Hematopoietic multipotent progenitor cell treated with erythropoietin and hydrocortisone succinate and interleukin-3 and kit ligand, for 6 days (in vitro differentiated cells): Measurements from ENCODE around the gene NR2F2.
A peak's percentile ranks its signal among the peaks of the same experiment; 100 is the strongest.

Experiments used
- DNase-seq: peaks from one replicate; pipeline ENCODE4 v3.0.0-alpha.2; 2015

NR2F2 gene

DNA sequence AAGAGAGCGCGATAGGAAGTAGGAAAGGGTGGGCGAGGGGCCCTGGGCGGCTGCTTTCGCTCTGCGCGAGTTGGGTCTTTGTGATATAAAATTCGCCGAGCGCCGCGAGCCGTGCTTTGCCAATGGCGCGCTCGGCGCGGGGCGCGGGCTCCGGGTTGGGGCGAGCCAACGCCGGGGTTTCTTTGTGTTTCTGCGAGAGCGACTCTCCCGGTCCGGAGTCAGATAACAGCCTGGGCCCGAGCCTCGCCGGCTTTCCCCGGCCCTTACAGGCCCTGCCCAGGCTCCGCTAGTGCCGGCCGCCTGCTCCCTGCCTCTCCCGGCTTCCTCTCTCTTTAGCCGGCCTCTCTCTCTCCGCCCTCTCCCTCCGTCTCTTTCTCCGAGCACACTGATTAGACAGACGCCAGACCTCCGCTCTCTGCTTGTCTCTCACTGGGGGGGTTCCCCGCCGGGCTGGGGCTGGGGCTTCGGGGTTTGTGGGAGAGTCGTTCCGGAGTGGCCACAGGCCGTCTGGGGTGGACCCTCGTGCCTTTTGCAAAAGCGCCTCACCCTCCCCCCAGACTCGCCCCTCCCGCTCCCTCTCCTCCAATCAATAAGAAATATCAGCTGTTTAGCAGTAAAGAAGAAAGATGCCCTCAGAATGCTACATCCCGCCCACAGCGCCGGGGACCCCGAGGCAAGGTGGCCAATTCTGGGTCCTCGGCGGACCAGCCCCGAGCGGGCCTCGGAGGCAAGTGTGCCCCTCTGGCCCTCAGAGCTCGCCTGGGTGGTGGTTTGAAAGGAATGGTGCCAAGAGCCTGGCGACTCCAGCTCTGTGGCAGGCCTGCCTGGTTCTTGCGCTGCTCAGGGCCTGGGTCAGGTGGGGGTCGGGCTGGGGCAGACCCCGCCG lies 2.9 kb downstream of the NR2F2 start:
- peak; percentile 12 for DNase-seq

DNA sequence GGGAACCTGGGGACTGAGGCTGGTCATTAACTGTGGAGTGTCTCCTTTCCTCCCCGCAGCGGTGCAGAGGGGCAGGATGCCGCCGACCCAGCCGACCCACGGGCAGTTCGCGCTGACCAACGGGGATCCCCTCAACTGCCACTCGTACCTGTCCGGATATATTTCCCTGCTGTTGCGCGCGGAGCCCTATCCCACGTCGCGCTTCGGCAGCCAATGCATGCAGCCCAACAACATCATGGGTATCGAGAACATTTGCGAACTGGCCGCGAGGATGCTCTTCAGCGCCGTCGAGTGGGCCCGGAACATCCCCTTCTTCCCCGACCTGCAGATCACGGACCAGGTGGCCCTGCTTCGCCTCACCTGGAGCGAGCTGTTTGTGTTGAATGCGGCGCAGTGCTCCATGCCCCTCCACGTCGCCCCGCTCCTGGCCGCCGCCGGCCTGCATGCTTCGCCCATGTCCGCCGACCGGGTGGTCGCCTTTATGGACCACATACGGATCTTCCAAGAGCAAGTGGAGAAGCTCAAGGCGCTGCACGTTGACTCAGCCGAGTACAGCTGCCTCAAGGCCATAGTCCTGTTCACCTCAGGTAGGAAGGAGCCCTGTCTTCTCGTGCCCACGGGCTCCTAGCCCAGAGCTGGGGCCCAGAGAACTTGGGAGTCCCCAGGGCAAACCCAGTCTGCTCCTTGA lies 3.7 kb downstream of the NR2F2 start:
- no peak for DNase-seq

DNA sequence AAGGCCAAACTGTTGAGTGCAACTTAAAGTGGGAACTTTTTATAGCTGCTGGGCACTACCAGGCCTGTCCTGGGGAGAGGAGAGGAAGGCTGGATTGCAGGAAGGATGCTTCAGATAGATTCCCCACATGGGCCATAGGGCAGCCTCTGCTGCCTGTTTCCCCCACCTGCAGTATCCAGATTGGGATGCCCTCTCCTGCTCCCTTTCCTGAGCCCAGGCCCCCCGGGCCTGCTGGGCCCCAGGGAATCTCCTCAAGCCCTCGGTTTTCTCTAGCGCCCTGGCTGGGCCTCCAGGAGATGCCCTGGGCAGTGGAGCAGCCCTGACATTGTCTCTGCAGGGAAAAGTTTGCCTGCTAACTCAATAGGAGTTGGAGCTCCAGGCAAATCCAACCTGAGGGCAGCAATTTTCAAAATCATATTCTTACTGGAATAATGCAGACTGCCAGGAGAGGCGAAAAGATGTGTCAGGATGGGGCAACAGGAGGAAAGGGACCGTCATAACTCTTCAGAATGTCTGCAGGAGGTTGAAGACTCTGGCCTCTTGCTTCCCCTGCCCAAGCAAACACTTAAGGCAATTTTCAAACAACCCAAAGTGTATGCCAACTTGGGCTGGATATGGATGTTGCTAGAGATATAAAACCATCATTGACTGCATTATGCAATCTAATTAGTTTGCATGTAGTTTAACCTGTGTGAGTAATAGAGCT lies 4.4 kb downstream of the NR2F2 start:
- DNase-seq: no peak

DNA sequence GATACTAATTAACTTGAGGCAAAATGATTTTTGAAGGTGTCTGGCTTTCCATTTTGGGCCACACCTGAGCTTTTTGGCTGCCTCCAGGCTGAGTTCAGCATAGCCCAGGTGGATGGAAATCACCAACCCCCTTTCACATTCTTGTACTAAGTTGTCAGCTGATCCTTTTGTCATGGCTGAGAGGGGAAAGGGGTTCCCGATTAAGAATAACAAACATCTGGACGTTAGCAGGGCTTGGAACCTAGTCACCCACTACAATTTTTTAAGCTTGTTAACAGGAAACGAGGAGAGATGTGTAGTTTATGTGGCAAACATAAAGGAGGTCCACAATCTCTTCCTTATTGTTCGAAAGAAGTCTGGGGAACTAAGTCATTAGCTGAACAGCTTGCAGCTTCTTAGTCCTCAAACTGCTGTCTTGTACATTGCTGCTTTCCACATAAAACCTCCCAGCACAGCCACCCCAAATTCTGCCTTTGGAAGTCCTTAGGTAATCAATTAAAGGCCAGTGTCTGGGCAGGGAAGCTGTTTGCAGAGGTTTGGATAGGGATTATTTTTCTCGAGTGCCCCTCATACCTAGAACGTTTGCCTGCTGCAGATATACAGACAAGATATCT lies 5.0 kb downstream of the NR2F2 start:
- no peak for DNase-seq

DNA sequence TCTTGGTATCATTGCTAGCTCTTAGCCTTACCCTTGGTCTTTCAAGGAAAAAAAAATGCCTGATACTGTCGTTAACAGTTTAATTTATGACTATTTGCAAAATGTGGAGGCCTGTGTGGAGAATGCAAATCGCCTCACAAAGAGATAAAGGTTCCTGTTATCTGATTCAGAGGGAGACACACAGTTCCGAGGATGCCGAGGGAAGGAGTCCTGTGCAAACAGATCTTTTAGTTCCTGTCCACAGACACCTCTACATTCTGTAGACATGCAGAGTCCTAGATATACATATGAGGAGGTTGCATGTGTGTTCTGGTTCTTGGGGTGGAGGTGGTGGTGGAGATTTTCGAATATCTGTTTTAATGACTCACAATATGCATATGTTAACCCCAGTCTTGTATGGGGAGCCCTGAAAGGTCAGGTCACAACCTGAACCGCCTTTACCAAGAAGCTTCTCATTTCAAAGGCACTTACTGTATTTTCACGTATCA lies 5.7 kb downstream of the NR2F2 start:
- DNase-seq: no peak

DNA sequence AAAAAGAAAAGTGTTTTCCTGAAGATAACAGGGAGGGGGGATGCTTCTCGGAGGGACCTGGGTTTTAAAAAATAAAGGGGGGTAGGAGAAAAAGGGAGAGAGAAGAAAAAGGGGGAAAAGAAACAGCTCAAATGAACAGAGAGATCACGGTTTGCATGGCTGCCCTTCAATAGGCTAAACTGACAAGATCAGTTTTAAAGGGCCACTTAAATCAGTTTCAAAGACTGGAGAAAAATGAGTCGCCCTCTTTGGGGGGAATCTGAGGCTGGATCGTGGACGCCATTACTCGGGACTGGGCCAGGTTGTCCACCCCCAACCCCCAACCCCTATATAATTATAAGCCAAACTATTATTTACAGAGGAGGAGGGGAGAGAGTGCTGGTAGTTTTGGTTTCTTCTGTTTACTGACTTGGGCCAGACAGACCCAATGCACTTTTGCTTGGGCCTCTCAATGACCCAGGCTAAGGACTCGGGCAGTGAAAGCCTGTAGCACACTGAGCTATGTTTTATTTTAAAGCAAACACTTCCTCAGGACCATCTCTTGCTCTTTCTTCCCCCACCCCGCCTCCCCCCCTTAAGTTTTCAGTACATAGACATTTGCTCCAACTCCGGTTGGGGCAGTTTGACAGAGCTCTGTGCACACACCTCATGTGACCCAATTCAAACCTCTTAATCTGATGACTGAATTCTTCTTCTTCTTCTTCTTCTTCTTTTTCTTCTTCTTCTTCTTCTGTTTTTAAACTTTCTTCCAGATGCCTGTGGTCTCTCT lies 6.3 kb downstream of the NR2F2 start:
- no peak for DNase-seq

DNA sequence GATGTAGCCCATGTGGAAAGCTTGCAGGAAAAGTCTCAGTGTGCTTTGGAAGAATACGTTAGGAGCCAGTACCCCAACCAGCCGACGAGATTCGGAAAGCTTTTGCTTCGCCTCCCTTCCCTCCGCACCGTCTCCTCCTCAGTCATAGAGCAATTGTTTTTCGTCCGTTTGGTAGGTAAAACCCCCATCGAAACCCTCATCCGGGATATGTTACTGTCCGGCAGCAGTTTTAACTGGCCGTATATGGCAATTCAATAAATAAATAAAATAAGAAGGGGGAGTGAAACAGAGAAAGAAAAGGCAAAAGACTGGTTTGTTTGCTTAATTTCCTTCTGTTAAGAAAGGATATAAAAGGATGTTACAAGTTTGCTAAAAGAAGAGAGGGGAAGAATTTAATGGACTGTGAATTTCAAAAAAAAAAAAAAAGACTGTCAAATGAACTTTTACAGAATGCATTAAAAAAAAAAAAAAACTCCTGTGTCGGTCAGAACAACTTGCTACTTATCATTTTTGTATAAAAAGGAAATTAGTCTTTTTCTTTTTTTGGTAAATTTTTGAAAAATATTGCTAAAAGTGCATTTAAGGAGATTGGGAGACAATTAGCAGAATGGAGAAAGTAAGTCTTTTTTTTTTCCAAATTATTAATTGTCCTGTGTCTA lies 7.0 kb downstream of the NR2F2 start:
- no peak for DNase-seq

DNA sequence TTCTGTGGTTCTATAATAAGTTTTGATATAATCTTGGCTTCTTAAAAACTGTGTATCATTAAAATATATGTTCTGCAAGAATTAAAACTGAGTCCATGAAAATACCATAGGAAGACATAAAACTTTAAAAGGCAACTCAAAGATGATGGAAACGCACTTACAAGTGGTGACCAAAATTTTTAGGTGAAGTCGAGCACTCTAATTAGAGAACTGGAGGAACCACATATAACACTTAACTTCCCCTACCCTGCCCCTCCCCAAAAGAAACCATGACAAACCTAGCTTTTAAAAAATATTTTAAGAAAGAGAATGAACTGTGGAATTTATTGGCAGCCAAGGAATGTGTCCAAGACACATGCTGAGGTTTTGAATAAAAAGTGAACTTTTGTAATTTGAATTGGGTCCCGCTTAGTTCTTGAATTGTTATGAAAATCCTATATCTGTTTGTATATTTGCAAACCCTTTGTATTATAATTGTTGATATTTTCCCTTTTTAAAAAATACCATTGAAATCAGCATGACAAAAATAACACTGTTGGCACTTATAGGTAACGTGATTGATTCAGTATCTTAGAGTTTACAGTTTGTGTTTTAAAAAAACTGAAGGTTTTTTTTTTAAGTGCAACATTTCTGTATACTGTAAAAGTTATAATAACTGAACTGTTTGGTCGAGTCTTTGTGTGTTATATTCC lies 7.7 kb downstream of the NR2F2 start:
- no peak for DNase-seq

DNA sequence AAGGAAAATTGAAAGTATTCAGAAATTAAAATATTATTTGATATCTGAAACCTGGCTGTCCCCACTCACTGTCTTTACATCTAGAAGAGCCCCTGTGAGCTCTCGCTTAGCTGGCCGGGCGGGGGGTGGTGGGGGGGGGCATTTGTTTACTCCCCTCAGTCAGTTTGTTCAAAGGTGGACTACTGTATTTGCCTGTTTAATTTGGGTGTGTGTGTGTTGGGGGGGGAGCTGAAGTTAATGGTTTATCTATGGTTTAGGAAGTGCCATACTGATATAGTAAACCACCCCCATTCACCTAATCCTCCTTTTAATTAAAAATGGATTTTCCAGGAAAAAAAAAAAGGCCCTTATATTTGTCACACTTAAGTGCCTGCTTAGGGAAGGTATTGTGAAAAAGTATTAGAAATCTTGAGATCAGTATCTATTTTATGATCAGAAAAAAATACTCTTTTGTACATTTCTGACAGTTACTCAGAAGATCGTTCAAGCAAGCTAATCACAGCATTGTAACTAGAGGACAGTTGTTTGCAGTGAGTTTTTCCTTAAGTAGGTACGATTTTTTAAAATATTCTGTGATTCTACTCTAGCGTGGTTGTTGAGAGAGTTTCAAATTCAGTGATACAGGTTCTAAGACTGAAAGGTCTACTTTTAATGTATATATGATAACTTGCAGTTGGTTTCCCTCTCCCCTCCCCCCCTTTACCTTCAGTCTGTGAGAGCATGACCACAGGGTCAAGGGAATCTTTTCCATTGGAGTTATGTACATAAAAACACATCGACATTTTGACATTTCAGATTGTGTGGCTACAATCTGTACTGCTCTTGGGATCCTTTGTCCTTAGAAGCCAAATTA lies 8.5 kb downstream of the NR2F2 start:
- DNase-seq: no peak

DNA sequence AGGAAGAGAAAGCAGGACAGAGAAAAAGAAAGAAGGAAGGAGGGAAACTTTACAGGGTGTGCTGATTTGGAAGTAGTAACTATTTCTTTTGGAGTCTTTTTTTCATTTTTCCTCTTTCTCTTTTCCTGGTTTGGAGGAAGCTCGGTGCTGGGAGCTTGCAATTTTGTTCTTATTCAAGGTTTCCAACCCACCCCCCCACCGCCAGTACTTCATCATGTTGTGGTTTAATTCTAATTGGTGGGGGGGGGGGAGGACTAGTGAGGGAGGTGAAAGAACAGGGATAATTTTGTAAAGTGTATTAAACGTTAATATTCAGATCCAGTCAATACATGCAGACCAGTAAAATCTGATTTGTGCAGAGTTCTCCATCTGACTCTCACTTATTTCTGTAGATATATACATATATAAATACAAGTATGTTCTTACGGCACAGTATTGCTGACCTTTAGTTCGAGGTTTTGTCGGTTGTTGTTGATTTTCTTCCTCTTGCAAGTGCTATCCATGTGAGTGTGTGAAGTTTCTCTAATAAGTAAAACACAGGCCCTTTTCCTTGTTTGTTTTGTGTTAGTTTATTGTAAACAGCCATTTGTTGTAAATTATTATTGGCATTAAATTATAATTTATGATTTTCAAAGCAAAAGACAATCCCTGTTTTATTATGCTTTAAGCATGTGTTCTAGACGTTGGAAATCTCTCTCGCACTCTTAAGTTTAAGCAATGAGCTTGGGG lies 9.3 kb downstream of the NR2F2 start:
- DNase-seq: no peak

DNA sequence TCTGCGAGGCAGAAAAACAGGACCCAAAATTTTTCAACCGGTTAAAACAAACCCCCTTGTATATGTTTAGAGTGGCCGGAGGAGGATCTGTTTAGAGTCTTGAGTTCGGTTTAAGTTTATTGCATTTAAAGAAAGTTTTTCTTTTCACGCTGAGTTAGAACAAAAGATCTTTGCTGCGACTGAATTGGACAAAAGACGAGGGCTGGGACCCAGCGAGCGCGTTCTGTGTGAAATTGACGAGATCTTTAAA lies 9.8 kb downstream of the NR2F2 start:
- no peak for DNase-seq

DNA sequence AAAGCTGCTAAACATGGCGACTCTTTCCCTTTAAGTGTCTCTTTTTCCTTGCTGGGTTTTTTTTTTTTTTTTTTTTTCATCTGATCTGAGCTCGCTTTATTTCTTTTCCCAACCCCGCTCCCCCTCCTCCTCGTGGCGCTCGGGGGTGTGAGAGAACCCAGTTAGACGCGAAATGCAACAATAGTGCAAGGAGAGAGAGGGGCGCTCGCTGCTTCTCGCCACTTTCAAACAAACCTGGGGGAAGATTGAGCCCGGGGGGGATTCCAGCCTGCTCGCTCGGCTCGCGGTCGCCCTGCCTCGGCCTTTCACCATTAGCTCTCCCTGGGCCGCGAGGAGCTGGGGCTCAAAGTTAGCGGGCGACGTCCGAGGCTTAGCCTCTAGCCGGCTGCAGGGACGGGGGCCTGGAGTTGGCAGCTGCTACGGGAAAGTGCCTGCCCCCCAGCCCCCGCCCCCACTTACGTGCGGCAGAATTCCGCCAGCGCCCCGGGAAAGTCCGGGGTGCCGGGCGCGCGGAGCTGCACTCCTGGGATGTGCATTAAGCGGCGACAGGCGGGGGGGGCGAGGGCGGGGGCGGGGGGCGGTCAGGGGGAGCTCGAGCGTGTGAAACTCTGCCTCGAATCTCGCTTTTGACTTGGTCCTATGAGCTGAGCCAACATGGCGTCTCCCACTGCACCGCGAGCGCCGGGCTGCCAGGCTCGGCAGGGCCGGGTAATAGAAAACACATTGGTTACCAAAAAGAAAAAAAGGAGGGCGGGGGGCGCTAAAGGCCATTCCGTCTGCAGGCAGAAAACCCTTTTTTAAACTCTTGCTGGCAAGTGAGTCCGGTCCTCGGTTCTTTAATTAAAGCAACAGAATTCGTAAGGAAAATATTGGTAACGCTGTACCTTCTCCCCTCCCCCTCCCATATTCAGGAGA lies 10.4 kb downstream of the NR2F2 start:
- no peak for DNase-seq

DNA sequence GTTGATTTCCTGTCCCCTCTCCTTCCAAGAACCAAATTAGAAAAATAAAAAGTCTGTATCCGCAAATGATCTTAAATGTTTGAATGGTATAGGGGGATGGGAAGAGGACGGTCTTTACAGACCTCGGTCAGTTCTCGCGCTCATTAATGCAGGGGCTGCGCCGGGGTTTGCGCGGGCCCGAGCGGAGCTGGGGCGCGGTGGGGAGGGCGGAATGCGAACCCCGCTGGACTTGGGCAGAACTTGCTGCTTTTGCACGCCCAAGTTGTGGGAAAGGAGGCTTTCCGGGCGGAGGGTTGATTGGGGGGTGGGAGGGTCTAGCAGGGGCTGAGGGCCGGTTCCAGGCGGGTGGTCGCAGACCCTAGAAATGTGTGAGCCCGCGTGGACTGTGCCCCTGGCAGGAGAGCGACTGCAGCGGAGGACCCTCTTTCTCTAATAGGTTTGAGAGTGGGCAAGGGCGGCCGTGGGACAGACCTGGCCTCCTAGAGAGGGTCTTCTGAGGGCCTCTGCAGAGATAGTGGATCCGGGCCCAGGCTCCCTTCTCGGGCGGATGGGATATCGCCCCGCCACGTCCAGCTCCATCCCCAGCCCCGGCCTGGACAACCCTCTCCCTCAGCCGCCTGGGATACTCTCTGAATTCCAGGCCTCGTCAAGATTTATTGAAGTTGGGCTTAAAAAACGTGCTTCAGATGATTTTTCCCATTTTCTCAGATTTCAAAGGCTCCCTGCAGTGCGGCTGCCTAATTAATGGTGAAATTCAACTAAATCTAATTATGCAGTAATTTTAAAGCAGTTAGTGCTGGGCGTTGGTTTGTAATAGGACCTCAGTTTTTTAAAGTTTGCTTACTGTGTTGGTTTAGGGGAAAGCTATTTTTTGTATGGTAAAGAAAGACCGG lies 11.3 kb downstream of the NR2F2 start:
- DNase-seq: no peak

DNA sequence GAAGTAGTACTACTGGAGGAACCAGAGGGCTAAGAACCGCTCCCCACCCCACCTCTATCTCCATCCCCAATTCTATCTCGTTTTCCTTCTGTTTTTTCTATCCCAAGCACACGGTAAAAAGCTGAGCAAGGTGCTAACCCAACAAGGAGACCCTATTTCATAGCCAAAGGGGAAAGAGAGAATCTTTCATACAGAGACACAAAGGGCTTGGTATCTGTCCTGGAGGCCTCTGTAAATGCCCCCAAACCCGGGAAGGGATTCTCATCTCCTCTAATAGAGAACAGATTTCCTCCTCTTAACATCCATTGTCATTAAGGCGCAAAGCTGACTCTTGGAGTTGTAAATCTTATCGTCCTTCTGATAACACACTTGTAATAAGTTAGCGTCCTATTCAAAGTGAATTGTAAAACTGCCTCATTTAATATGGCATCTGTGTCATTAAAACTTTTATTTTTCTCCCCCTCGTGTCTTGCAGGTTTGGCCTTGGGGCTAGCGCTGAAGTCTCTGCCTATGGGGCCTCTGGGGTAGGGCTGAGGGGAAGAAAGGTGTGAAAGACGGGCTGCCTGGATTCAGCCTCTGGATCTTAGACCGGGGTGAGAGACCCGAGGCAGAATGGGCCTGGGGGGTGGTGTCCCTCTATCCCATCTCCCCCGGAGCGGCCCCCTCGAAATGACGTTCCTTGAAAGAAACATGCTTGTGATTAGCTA lies 12.1 kb downstream of the NR2F2 start:
- DNase-seq: no peak

DNA sequence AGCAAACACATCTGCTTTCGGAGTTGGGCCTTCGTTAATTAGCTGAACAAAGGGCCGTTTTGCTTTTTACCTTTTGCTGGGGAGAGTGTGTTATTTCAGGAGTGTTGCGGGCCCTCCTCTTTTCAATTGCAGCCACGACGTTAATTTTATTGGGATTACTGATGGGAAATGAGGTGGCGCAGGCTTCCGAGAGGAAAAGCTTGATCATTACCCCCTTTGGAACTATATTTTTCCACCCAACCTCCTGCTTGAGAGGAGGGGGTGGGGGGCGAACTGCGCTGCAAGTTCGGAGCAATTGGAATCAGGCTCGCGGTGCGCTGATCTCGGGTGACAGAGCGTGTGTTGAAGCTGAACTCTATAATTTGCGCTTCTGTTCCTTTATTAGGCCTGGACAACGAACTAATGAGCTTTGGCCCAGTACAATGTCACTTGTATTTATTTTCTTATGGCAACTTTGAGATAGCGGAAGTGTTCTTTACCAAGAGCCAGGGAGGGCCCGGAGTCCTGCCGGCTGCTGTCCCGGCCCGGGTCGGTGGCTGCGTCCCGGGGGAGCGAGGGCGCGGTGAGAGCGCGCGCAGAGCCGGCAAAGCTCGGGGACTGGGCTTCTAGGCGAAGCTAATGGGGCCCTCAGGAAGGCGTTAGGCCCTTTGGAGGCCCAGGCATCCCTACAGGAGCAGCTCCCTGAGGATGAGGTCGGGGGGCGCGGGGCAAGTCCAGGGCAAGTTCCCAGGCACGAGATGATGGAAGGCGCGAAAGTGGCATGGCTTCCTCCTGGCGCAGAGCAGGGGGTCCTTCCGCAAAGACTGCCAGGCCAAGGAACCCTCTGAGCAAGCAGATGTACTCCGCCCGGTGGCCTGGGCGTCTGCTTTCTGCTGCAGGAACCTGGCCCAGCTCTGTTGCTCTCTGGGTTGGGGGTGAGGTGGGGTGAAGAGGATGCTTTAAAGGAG lies 12.9 kb downstream of the NR2F2 start:
- no peak for DNase-seq
